ENCODE data around the gene CIB2. TPM values are rescaled to one million over a fixed set of nuclear protein-coding genes. Genes with fewer than 3 reads are reported as not detected.

Gene CIB2
- total RNA-seq (10 to 100 TPM; 24.9 to 34.3 TPM), polyA plus RNA-seq (ENCODE audit: insufficient read depth, low read depth, low replicate concordance) (43.6 TPM)
- long read RNA-seq, donor 1, transcript CIB2-201 (6 exons, 1,598 nt) = major isoform, 10 of 10 reads
- long read RNA-seq, donor 1, partial matches to known transcripts = 0 of 10 reads
- long read RNA-seq, donor 1, other reads (novel, unspliced or antisense) = 0 of 10 reads
- long read RNA-seq, donor 2, partial matches to known transcripts = 0 of 3 reads
- long read RNA-seq, donor 2, other reads (novel, unspliced or antisense) = 0 of 3 reads

GRCh38 chr15:78131295-78132061, at the start of gene CIB2:
Gene CIB2 (minus strand): TSS chr15:78131445. CDS start chr15:78131215, 230 bp downstream.
- Histone ChIP-seq H3K4me3 (peak within 1 kb of the TSS; percentile 70 to 88), H3K27me3 (no peaks in the 10 kb centered on the region), H3K9me3 (no peaks in the 10 kb centered on the region), H3K27ac (peak within 1 kb of the TSS; percentile 68 to 84), H3K4me1 (peaks cover 10% of the 10 kb centered on the region), H3K36me3 (ENCODE audit: low read depth, missing control alignments) (no peaks in the 10 kb centered on the region)
- TF ChIP-seq, protein P1, sequence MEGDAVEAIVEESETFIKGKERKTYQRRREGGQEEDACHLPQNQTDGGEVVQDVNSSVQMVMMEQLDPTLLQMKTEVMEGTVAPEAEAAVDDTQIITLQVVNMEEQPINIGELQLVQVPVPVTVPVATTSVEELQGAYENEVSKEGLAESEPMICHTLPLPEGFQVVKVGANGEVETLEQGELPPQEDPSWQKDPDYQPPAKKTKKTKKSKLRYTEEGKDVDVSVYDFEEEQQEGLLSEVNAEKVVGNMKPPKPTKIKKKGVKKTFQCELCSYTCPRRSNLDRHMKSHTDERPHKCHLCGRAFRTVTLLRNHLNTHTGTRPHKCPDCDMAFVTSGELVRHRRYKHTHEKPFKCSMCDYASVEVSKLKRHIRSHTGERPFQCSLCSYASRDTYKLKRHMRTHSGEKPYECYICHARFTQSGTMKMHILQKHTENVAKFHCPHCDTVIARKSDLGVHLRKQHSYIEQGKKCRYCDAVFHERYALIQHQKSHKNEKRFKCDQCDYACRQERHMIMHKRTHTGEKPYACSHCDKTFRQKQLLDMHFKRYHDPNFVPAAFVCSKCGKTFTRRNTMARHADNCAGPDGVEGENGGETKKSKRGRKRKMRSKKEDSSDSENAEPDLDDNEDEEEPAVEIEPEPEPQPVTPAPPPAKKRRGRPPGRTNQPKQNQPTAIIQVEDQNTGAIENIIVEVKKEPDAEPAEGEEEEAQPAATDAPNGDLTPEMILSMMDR (IDR thresholded peaks at IDR 0.05) = peak; percentile 75 to 81 (median 81)
- TF ChIP-seq POLR2A (IDR thresholded peaks at IDR 0.05) = no peak
- peak; percentile 68 for DNase-seq
- intact Hi-C loops (cut with DNase I; ENCODE audit: low total_unique reads) = no loop called here
- WGBS, 2 donors = 1% methylated on average over 23 to 36 of the region's 79 CpGs

DNA sequence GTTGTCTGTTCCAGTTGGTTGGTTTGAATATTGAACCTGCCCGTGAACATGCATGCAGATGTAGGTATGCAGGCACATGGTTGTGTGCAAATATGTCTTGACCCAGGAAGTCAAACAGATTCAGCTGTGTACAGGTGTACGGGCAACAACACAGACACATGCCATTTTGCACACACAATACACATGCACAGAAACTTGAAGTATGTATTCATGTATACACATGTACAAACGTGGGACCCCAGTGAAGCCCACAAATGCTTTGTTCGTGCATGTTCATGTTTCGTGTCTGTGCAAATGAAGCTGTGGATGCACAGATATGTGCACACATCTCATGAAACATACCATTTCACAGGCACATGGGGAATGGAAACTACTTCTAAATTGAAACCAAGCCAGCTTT, 48.7 kb upstream of the CIB2 start:
- TF ChIP-seq, protein P1 (IDR thresholded peaks at IDR 0.05) = no peak
- no peak for TF ChIP-seq POLR2A (IDR thresholded peaks at IDR 0.05)
- 96 to 97% methylated on average over 5 of the region's 5 CpGs for WGBS, 2 donors
- H3K36me3 ChIP-seq (ENCODE audit: low read depth, missing control alignments) = no peaks in the 10 kb centered on the region
- no peaks in the 10 kb centered on the region for H3K9me3 ChIP-seq
- peak; percentile 3 for DNase-seq
- no peak overlapping the region for H3K4me3 ChIP-seq
- no peak overlapping the region for H3K27ac ChIP-seq
- no peaks in the 10 kb centered on the region for H3K27me3 ChIP-seq
- H3K4me1 ChIP-seq = peaks cover 2% of the 10 kb centered on the region
- intact Hi-C loops (cut with DNase I; ENCODE audit: low total_unique reads) = no loop called here

- Histone ChIP-seq H3K4me3 (no peak overlapping the region), H3K27me3 (no peaks in the 10 kb centered on the region), H3K9me3 (no peaks in the 10 kb centered on the region), H3K36me3 (ENCODE audit: low read depth, missing control alignments) (no peaks in the 10 kb centered on the region), H3K27ac (no peak overlapping the region), H3K4me1 (peaks cover 2% of the 10 kb centered on the region)
- intact Hi-C loops (cut with DNase I; ENCODE audit: low total_unique reads) = no loop called here
- 91 to 92% methylated on average over 7 to 12 of the region's 12 CpGs for WGBS, 2 donors
- no peak for TF ChIP-seq POLR2A (IDR thresholded peaks at IDR 0.05)
- TF ChIP-seq, protein P1 (IDR thresholded peaks at IDR 0.05) = no peak
- no peak for DNase-seq
Observed at GRCh38 chr15:78179286-78179840, 48.1 kb upstream of the CIB2 start.

DNA sequence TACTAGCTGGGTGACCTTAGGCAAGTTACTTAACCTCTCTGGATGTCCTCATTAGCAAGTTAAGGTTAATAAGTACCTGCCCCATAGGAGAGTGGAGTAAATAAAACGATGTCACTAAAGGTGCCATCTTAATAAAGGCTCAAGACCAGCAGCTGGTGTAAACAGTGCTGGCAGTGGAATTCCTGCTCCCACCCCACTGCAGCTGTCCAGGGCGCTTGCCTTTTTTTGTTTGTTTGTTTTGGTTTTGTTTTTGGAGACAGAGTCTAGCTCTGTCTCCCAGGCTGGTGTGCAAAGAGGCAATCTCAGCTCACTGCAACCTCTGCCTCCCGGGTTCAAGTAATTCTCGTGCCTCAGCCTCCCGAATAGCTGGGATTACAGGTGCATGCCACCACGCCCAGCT, 46.8 kb upstream of the CIB2 start:
- no peak for TF ChIP-seq POLR2A (IDR thresholded peaks at IDR 0.05)
- H3K36me3 ChIP-seq (ENCODE audit: low read depth, missing control alignments) = no peaks in the 10 kb centered on the region
- intact Hi-C loops (cut with DNase I; ENCODE audit: low total_unique reads) = no loop called here
- 84 to 88% methylated on average over 6 of the region's 6 CpGs for WGBS, 2 donors
- DNase-seq = no peak
- no peak overlapping the region for H3K27ac ChIP-seq
- no peaks in the 10 kb centered on the region for H3K27me3 ChIP-seq
- peaks cover 2% of the 10 kb centered on the region for H3K4me1 ChIP-seq
- no peaks in the 10 kb centered on the region for H3K9me3 ChIP-seq
- H3K4me3 ChIP-seq = no peak overlapping the region

GRCh38 chr15:78177447-78177873, 46.2 kb upstream of the CIB2 start:
- Histone ChIP-seq H3K27me3 (no peaks in the 10 kb centered on the region), H3K9me3 (no peaks in the 10 kb centered on the region), H3K36me3 (ENCODE audit: low read depth, missing control alignments) (no peaks in the 10 kb centered on the region), H3K4me1 (peaks cover 2% of the 10 kb centered on the region), H3K4me3 (no peak overlapping the region), H3K27ac (no peak overlapping the region)
- intact Hi-C loops (cut with DNase I; ENCODE audit: low total_unique reads) = no loop called here
- WGBS, 2 donors = 44 to 68% methylated on average over 7 to 12 of the region's 12 CpGs
- peak; percentile 75 for DNase-seq
- TF ChIP-seq, protein P1 (IDR thresholded peaks at IDR 0.05) = peak; percentile 23 to 71 (median 47)
- no peak for TF ChIP-seq POLR2A (IDR thresholded peaks at IDR 0.05)
